Erythroblast (primary cell): ENCODE data around the gene PRDM1.

Experiments
- GATA1 ChIP-seq: IDR thresholded peaks from 2 replicates; pipeline ENCODE4 v1.6.1; 2011; ENCODE audit warnings: low read depth, mild to moderate bottlenecking, control low read depth, low read length, moderate library complexity
- POLR2A ChIP-seq: IDR thresholded peaks from 2 replicates; pipeline ENCODE4 v1.6.1; 2011; ENCODE audit warnings: mild to moderate bottlenecking, low read length

DNA sequence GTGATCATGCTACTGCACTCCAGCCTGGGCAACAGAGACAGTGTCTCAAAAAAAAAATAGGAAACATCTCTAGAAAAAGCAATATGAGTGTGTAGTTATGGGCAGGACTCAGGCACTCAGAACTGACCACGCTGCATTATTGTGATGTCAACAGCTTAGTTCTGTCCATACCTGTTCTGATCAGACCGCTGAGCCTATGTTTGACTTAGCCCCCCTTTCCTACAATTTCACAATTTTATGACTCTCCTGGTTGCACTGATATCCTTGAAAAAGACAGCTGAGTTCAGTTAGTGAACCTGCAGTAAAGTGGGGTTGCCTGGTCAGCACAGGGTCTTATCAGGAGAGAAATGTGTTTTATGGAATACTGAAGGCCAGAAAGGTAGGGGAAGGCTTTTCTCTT is 37.8 kb upstream of the PRDM1 start:
- TF ChIP-seq POLR2A (no peak), GATA1 (no peak)
